Measurements from ENCODE around the gene S100A16.

Gene S100A16

DNA sequence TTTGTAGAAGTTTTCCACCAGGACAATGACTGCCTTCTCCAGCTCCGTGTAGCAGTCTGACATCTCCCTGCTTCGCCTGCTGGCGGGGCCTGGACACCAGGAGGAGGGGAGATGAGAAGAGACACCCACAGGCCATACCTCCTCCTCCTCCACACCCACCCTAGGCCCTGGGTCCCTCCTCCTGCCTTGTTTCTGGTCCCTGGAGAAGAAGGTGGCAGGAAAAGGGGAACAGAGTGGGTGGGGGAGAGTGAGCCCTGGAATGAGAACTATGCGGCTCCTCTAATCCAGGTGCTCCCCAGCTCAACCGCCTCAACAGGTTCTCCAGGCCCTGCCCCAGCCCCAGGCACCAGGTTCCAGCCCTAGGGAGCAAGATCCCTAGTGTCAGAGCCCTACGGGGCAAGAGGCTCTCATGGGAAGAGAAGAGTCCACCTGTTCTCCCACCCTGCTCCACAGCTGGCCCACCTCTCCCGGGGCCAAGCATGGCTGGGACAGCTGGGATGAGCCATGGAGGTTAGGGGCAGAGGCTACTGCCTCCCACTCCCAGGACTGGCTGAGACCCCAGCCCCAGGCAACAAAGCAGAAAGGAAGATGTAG lies 4.8 kb downstream of the S100A16 start:
- peak overlapping the region; percentile 26 to 77 for H3K4me3 ChIP-seq (replicated peaks in 1 of 2; ENCODE audit: low read depth in 2 of 2, low read length in 2 of 2)
- DNase-seq (ENCODE audit: low read depth in 2 of 2) = no peak
- TF ChIP-seq, protein P1, sequence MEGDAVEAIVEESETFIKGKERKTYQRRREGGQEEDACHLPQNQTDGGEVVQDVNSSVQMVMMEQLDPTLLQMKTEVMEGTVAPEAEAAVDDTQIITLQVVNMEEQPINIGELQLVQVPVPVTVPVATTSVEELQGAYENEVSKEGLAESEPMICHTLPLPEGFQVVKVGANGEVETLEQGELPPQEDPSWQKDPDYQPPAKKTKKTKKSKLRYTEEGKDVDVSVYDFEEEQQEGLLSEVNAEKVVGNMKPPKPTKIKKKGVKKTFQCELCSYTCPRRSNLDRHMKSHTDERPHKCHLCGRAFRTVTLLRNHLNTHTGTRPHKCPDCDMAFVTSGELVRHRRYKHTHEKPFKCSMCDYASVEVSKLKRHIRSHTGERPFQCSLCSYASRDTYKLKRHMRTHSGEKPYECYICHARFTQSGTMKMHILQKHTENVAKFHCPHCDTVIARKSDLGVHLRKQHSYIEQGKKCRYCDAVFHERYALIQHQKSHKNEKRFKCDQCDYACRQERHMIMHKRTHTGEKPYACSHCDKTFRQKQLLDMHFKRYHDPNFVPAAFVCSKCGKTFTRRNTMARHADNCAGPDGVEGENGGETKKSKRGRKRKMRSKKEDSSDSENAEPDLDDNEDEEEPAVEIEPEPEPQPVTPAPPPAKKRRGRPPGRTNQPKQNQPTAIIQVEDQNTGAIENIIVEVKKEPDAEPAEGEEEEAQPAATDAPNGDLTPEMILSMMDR (IDR thresholded peaks at IDR 0.05; ENCODE audit: low read depth, low read length) = no peak

DNA sequence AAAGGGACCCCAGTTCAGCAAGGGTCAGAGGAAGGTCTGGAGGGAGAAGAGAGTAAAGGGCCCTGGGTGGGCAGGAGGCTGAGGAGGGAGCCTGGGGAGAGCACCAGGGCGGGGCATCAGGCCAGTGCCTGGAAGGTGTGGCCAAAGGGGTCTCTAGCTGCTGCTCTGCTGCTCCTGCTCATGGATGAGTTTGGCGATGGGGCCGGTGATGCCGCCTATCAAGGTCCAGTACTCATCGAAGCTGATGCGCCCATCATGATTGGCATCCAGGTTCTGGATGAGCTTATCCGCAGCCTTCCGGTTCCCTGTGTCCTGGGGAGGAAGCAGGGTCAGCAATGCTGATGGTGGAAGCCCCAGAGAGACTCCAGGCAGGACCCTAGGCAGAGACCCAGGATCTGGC lies 5.6 kb downstream of the S100A16 start:
- no peak for DNase-seq (ENCODE audit: low read depth in 2 of 2)

DNA sequence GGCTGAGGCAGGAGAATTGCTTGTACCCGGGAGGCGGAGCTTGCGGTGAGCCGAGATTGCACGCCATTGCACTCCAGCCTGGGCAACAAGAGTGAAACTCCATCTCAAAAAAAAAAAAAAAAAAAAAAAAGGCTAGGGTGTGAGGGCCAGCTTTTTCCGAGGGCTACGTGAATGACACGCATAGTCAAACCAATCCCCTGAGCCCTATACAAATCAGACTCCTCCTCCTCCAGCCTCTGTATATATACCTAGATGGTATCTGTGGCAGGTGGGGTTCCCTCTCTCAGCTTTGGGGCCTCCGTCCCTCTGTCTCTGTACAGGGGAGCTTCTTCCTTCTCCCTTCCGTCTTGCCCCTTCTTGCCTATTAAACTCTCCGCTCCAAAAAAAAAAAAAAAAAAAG lies 6.7 kb downstream of the S100A16 start:
- TF ChIP-seq, protein P1 (IDR thresholded peaks at IDR 0.05; ENCODE audit: low read depth, low read length) = no peak
- no peak for DNase-seq (ENCODE audit: low read depth in 2 of 2)
- no peak overlapping the region for H3K4me3 ChIP-seq (replicated peaks in 1 of 2; ENCODE audit: low read depth in 2 of 2, low read length in 2 of 2)

More for the DNA sequence above, 5.6 kb downstream of the S100A16 start:
- TF ChIP-seq, protein P1 (IDR thresholded peaks at IDR 0.05; ENCODE audit: low read depth, low read length) = no peak
- H3K4me3 ChIP-seq (replicated peaks in 1 of 2; ENCODE audit: low read depth in 2 of 2, low read length in 2 of 2) = no peak overlapping the region

DNA sequence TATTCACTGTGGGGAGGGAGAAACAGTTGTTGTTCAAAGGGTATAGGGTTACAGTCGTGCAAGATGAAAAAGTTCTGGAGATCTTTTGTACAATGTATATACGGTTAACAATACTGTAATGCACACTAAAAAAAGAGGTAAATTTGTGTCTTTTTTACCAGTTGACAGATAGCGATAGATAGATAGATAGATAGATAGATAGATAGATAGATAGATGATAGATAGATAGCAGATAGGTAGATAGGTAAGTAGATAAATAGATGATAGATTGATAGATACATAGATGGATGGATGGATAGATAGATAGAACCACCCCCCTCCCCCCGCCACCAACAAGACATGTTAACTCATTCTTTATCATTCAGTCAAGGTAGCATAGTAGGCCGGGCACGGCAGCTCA lies 10.2 kb downstream of the S100A16 start:
- TF ChIP-seq, protein P1 (IDR thresholded peaks at IDR 0.05; ENCODE audit: low read depth, low read length) = no peak
- DNase-seq (ENCODE audit: low read depth in 2 of 2) = no peak
- no peak overlapping the region for H3K4me3 ChIP-seq (replicated peaks in 1 of 2; ENCODE audit: low read depth in 2 of 2, low read length in 2 of 2)

DNA sequence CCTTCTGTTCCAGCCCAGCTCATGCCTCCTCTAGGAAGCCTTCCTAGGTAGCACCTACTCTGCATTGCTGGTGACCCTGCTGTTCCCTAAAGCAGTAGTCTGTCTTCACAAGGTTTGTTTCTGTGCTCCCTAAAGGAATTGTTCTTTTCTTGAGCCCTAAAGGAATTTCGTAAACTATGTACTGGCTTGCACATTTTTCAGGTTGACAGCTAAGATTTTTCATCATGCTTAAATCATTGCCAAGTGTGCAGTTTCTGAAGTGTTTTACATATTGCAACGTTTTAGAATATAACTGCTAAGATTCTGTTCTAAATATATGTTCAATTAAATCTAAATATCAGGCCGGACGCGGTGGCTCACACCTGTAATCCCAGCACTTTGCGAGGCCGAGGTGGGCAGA lies 13.1 kb downstream of the S100A16 start:
- DNase-seq (ENCODE audit: low read depth in 2 of 2) = no peak
- TF ChIP-seq, protein P1 (IDR thresholded peaks at IDR 0.05; ENCODE audit: low read depth, low read length) = no peak
- no peak overlapping the region for H3K4me3 ChIP-seq (replicated peaks in 1 of 2; ENCODE audit: low read depth in 2 of 2, low read length in 2 of 2)

DNA sequence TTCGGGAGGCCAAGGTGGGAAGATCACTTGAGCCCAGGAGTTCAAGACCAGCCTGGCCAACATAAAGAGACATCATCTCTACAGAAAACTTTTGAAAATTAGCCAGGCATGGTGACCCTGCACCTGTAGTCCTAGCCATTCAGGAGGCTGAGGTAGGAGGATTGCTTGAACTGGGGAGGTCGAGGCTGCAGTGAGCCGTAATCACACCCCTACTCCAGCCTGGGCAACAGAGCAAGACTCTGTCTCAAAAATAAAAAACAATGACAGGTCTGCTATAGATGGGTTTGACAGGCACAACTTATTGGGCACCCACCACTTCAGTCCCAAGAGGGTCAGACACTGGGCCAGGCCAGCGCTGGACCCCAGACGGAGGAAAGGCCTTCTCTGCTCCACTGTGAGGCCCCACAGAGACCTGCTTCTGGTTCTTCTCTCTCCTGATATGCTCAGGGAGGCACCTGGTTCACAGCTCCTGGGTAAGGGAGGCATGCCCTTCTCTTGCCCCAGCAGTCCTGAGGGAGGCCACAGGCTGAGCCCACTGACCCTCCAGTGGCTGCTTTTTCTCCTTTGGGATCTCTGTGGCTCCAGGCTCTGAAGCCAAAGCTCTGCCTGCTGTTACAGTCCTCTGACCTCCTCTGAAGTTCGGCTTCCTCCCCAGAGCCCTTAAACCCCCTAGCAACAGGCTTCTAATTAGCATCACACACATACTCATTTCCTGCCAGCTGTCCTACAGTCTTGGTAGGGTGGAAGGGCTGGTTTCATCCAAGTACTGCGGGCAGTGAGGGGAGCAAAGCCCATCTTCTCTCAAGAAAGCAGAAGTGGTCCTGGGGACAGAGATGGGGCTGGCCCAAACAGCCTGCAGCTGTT lies 14.4 kb downstream of the S100A16 start:
- peak; percentile 77 to 82 for DNase-seq (ENCODE audit: low read depth in 2 of 2)
- no peak overlapping the region for H3K4me3 ChIP-seq (replicated peaks in 1 of 2; ENCODE audit: low read depth in 2 of 2, low read length in 2 of 2)
- TF ChIP-seq, protein P1 (IDR thresholded peaks at IDR 0.05; ENCODE audit: low read depth, low read length) = no peak
